Measurements from ENCODE around the gene OPRM1.

The OPRM1 gene

GRCh38 chr6:154243793-154244750 lies 205.0 kb downstream of the OPRM1 start:
- DNase-seq = no peak

GRCh38 chr6:154245506-154245905 lies 206.5 kb downstream of the OPRM1 start:
- DNase-seq = no peak

- no peak for DNase-seq
These were observed 207.7 kb downstream of the OPRM1 start for GRCh38 chr6:154246723-154247118.

GRCh38 chr6:154247119-154247861 lies 208.2 kb downstream of the OPRM1 start:
- DNase-seq = peak; percentile 23

- DNase-seq = no peak
These were observed 210.7 kb downstream of the OPRM1 start for GRCh38 chr6:154249499-154250298.

GRCh38 chr6:154251116-154251515 lies 212.1 kb downstream of the OPRM1 start:
- DNase-seq = no peak

GRCh38 chr6:154252678-154253077 lies 213.6 kb downstream of the OPRM1 start:
- no peak for DNase-seq

- no peak for DNase-seq
These were observed 218.0 kb downstream of the OPRM1 start for GRCh38 chr6:154257067-154257466.

- no peak for DNase-seq
These were observed 219.2 kb downstream of the OPRM1 start for GRCh38 chr6:154258064-154258757.

- DNase-seq = no peak
These were observed 222.8 kb downstream of the OPRM1 start for GRCh38 chr6:154261688-154262397.

GRCh38 chr6:154266560-154267099 lies 227.6 kb downstream of the OPRM1 start:
- DNase-seq = no peak

- no peak for DNase-seq
These were observed 228.6 kb downstream of the OPRM1 start for GRCh38 chr6:154267508-154268106.

- DNase-seq = no peak
These were observed 229.4 kb downstream of the OPRM1 start for GRCh38 chr6:154268486-154268885.

GRCh38 chr6:154274168-154274567 lies 235.1 kb downstream of the OPRM1 start:
- no peak for DNase-seq

- DNase-seq = peak; percentile 60
These were observed 238.0 kb downstream of the OPRM1 start for GRCh38 chr6:154276810-154277628.

- no peak for DNase-seq
These were observed 238.6 kb downstream of the OPRM1 start for GRCh38 chr6:154277629-154278017.

- no peak for DNase-seq
These were observed 241.5 kb downstream of the OPRM1 start for GRCh38 chr6:154280521-154280920.

- DNase-seq = no peak
These were observed 245.3 kb downstream of the OPRM1 start for GRCh38 chr6:154284313-154284853.

GRCh38 chr6:154285826-154286225 lies 246.8 kb downstream of the OPRM1 start:
- DNase-seq = no peak
